Lung (tissue), 12 donors: ENCODE measurements around the gene CLDN6. TPM values are rescaled to one million over a fixed set of nuclear protein-coding genes. Genes with fewer than 3 reads are reported as not detected.

ENCODE experiments used
- ATAC-seq: fragments of 200-7000 bp; cut with Tn5 transposase; one replicate; pipeline ENCODE4 v1.9.1; 2020; ENCODE audit warnings: moderate number of reproducible peaks; ENCODE audit not compliant: insufficient read depth, low FRiP score
- DNase-seq, 3 donors: peaks; one replicate each; pipeline ENCODE4 v3.0.0-alpha.2; 2013 to 2017
- H3K27ac ChIP-seq, 2 donors: one replicate each; pipeline ENCODE4 v1.5.1; 2013; ENCODE audit warnings: mild to moderate bottlenecking in 2 of 2, moderate library complexity in 2 of 2, control low read depth in 1 of 2, inconsistent platforms in 1 of 2, low read depth in 1 of 2, low read length in 1 of 2
- H3K27me3 ChIP-seq, 3 donors: one replicate each; pipeline ENCODE4 v1.5.1; 2013; ENCODE audit warnings: low read length in 2 of 3; ENCODE audit not compliant: control insufficient read depth in 3 of 3, insufficient read depth in 3 of 3
- H3K36me3 ChIP-seq, 4 donors: one replicate each; pipeline ENCODE4 v1.5.1; 2013; ENCODE audit warnings: low read length in 4 of 4, mild to moderate bottlenecking in 1 of 4, moderate library complexity in 1 of 4; ENCODE audit not compliant: control insufficient read depth in 4 of 4, insufficient read depth in 4 of 4
- H3K4me1 ChIP-seq, 5 donors: one replicate each; pipeline ENCODE4 v1.5.1; 2013; ENCODE audit warnings: low read length in 5 of 5, mild to moderate bottlenecking in 2 of 5, moderate library complexity in 1 of 5; ENCODE audit not compliant: control insufficient read depth in 5 of 5, insufficient read depth in 5 of 5
- H3K4me3 ChIP-seq: one replicate; pipeline ENCODE4 v1.5.1; 2013; ENCODE audit warnings: mild to moderate bottlenecking, control low read depth, moderate library complexity
- H3K9ac ChIP-seq, 2 donors: one replicate each; pipeline ENCODE4 v1.5.1; 2013; ENCODE audit warnings: low read length in 2 of 2, control low read depth in 1 of 2; ENCODE audit not compliant: insufficient read depth in 1 of 2
- H3K9me3 ChIP-seq, 4 donors: one replicate each; pipeline ENCODE4 v1.5.1; 2013; ENCODE audit warnings: low read length in 3 of 4, mild to moderate bottlenecking in 1 of 4, moderate library complexity in 1 of 4; ENCODE audit not compliant: control insufficient read depth in 4 of 4, insufficient read depth in 3 of 4
- CTCF ChIP-seq: IDR thresholded peaks from 2 replicates; pipeline ENCODE4 v1.5.1; 2012; ENCODE audit warnings: mild to moderate bottlenecking; ENCODE audit errors: control extremely low read depth, extremely low read depth
- WGBS, 2 donors: extraction: QIAGEN DNeasy Blood & Tissue Kit; methylation state at CpG; one replicate each; pipeline ENCODE4 v1.1.7; 2013; 5-methylcytosine and 5-hydroxymethylcytosine counted together
- polyA plus RNA-seq, 2 donors: library from polyadenylated mRNA; stranded (reverse); fragments of 200-250 nt; gene quantifications; one replicate each; pipeline ENCODE4 v1.2.1, GENCODE V29; 2013
- total RNA-seq, 2 donors: library from RNA; depleted of rRNA in 1 of 2; stranded (reverse); fragments of >200 nt in 1 of 2; gene quantifications; one replicate each; pipeline ENCODE4 v1.2.1, GENCODE V29; 2014 to 2021
- donor health status: control.
- donor health status: control.
- donor health status: Bipolar disorder and iron deficiency.
- donor health status: healthy.
- donor health status: DM: yes; HTN: yes; CAD: no.

CLDN6 gene
- total and polyA plus RNA-seq, 4 donors = 0.10 to 7.1 (median 0.92) TPM; not detected in 1

DNA sequence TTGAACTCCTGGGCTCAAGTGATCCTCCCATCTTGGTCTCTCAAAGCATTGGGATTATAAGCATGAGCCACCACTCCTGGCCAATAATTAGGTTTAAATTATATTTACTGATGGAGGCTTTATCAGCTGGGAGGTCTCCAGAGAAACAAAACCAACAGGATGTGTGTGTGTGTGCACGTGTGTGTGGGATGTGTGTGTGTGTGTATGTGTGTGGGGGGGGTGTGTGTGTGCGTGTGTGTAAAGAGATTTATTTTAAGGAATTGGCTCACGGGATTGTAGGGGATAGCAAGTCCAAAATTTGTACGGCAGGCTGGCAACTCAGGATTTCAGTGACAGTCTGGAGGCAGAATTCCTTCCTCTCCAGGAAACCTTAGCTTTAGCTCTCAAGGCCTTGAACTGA is 33.0 kb upstream of the CLDN6 start:
- Histone ChIP-seq H3K4me1 (peaks cover 0 to 4% (median 2%) of the 10 kb centered on the region in 5 donors), H3K4me3 (no peak overlapping the region), H3K9ac (no peak overlapping the region), H3K27me3 (peaks cover 0 to 28% (median 26%) of the 10 kb centered on the region in 3 donors), H3K36me3 (no peaks in the 10 kb centered on the region), H3K9me3 (no peaks in the 10 kb centered on the region), H3K27ac (no peak overlapping the region)
- DNase-seq (no peak), ATAC-seq (no peak)
- TF ChIP-seq CTCF = no peak
- WGBS, 2 donors = 22 to 30% methylated on average over 4 of the region's 4 CpGs

- Histone ChIP-seq H3K27ac (no peak overlapping the region), H3K4me1 (peaks cover 0 to 6% (median 3%) of the 10 kb centered on the region in 5 donors), H3K36me3 (no peaks in the 10 kb centered on the region), H3K27me3 (peaks cover 0 to 31% (median 26%) of the 10 kb centered on the region in 3 donors), H3K4me3 (no peak overlapping the region), H3K9ac (no peak overlapping the region), H3K9me3 (no peaks in the 10 kb centered on the region)
- no peak for TF ChIP-seq CTCF
- no peak for DNase-seq
- 71 to 80% methylated on average over 5 of the region's 5 CpGs for WGBS, 2 donors
- no peak for ATAC-seq
Observed at GRCh38 chr16:3050487-3050886, 32.5 kb upstream of the CLDN6 start.

- Histone ChIP-seq H3K27ac (no peak overlapping the region), H3K27me3 (peaks cover 0 to 34% (median 29%) of the 10 kb centered on the region in 3 donors)
Observed at GRCh38 chr16:3049921-3050481, 32.0 kb upstream of the CLDN6 start.

More at GRCh38 chr16:3049921-3050481, 32.0 kb upstream of the CLDN6 start:
- WGBS, 2 donors = 79 to 86% methylated on average over 26 of the region's 26 CpGs
- no peak for ATAC-seq
- peaks cover 0 to 6% (median 3%) of the 10 kb centered on the region in 5 donors for H3K4me1 ChIP-seq
- H3K9ac ChIP-seq = no peak overlapping the region
- no peaks in the 10 kb centered on the region for H3K36me3 ChIP-seq
- H3K9me3 ChIP-seq = no peaks in the 10 kb centered on the region
- no peak overlapping the region for H3K4me3 ChIP-seq
- TF ChIP-seq CTCF = no peak
- DNase-seq = no peak
